Esophagus squamous epithelium (tissue), 4 donors: ENCODE results near the gene COL20A1.

Source experiments
- CTCF ChIP-seq, 6 experiments: fragments of 450-650 bp in 4 of 6; fragments of 200-600 bp in 2 of 6; sonication (generic) in 2 of 6; IDR thresholded peaks; one replicate each; pipeline ENCODE4 v1.5.1; 2016 to 2019; ENCODE audit warnings: antibody characterized with exemption in 6 of 6, mild to moderate bottlenecking in 4 of 6, moderate library complexity in 4 of 6
- POLR2A ChIP-seq, 4 donors: fragments of 450-650 bp; IDR thresholded peaks; one replicate each; pipeline ENCODE4 v1.6.1; 2017; ENCODE audit warnings: antibody characterized with exemption in 4 of 4, mild to moderate bottlenecking in 4 of 4, moderate library complexity in 3 of 4

- TF ChIP-seq CTCF (IDR thresholded peaks at IDR 0.05) (no peak), POLR2A (IDR thresholded peaks at IDR 0.05) (no peak)
Measured at GRCh38 chr20:63285636-63286615, 7.1 kb upstream of the COL20A1 start.
